ENCODE data around the gene NFATC2. TPM values are rescaled to one million over a fixed set of nuclear protein-coding genes. Genes with fewer than 3 reads are reported as not detected.

Gene NFATC2
- total and polyA plus RNA-seq, 2 of the 8 experiments (the other 6 are each of a cell fraction or from before 2014, with no cell fraction given) = 0.27 to 0.91 TPM

- Histone ChIP-seq H3K79me1 (ENCODE audit: low read depth, low read length) (no peaks in the 10 kb centered on the region), H3K23ac (ENCODE audit: insufficient read length) (no peak overlapping the region), H4K20me1 (replicated peaks in 1 of 2; ENCODE audit: control insufficient read depth in 1 of 2, insufficient read depth in 2 of 2, low read length in 2 of 2) (no peaks in the 10 kb centered on the region), H2BK15ac (ENCODE audit: low read length) (no peak overlapping the region), H3K4me3 (ENCODE audit: extremely low read depth in 1 of 4, insufficient read depth in 2 of 4, low read depth in 3 of 4, low read length in 4 of 4) (no peak overlapping the region), H3K79me2 (ENCODE audit: control insufficient read depth in 1 of 2, insufficient read depth in 2 of 2, low read length in 2 of 2) (no peaks in the 10 kb centered on the region), H3K36me3 (ENCODE audit: control insufficient read depth in 2 of 4, insufficient read depth in 4 of 4, low read length in 3 of 4) (no peaks in the 10 kb centered on the region), H3K4me1 (replicated peaks in 1 of 4; ENCODE audit: control insufficient read depth in 3 of 4, insufficient read depth in 4 of 4, low read length in 3 of 4) (peaks cover 3 to 11% (median 8%) of the 10 kb centered on the region in 4 experiments), H4K5ac (ENCODE audit: insufficient read length, low read depth, low read length) (no peak overlapping the region), H4K91ac (replicated peaks; ENCODE audit: insufficient read length, low read length) (no peak overlapping the region), H4K8ac (ENCODE audit: extremely low read depth, insufficient read depth, low read length) (no peak overlapping the region), H3K27me3 (replicated peaks in 1 of 4; ENCODE audit: control insufficient read depth in 3 of 4, extremely low read depth in 1 of 4, insufficient read depth in 3 of 4, low read length in 3 of 4) (no peaks in the 10 kb centered on the region), H2BK120ac (replicated peaks; ENCODE audit: low read depth, low read length) (no peak overlapping the region), H3K14ac (ENCODE audit: insufficient read length) (no peak overlapping the region), H2BK12ac (ENCODE audit: low read depth, low read length) (no peak overlapping the region), H2BK20ac (ENCODE audit: low read length) (no peak overlapping the region), H3K18ac (ENCODE audit: extremely low read depth, low read length) (no peak overlapping the region; the same call in 1 of the 2 replicates), H2AK5ac (ENCODE audit: low read depth, low read length) (no peak overlapping the region), H3K23me2 (ENCODE audit: low read depth, low read length) (no peaks in the 10 kb centered on the region), H2BK5ac (ENCODE audit: low read depth, low read length) (no peak overlapping the region), H3K9ac (replicated peaks in 1 of 4; ENCODE audit: extremely low read depth in 1 of 4, low read depth in 3 of 4, low read length in 3 of 4) (no peak overlapping the region), H3K56ac (replicated peaks; ENCODE audit: insufficient read length, low read depth, low read length) (no peak overlapping the region), H3K4ac (replicated peaks; ENCODE audit: insufficient read length, low read depth, low read length) (no peak overlapping the region), H3K27ac (ENCODE audit: low read depth, low read length) (no peak overlapping the region), H2AFZ (ENCODE audit: low read length) (no peak overlapping the region), H3K4me2 (ENCODE audit: insufficient read depth in 1 of 2, low read depth in 2 of 2, low read length in 2 of 2) (no peak overlapping the region), H3K9me3 (ENCODE audit: insufficient read depth in 2 of 2, low read depth in 1 of 2, low read length in 1 of 2) (no peaks in the 10 kb centered on the region)
- ChIA-PET POLR2A (ENCODE audit: partially characterized antibody) (no interaction called here), CTCF (ENCODE audit: partially characterized antibody) (interaction anchor here (0.6 to 3.2 kb wide), 10 partner anchors 23 to 423 kb away, joined by 3 to 13 read pairs (median 4); partner anchors contain the start of gene NFATC2)
- DNase-seq (ENCODE audit: low read depth in 1 of 2, low spot score in 2 of 2) = no peak
- TF ChIP-seq POLR2AphosphoS5 (IDR thresholded peaks at IDR 0.05; ENCODE audit: low read depth, low read length) = no peak
- no peak for TF ChIP-seq ASH2L (IDR thresholded peaks at IDR 0.05; ENCODE audit: low read length)
- TF ChIP-seq GABPA (IDR thresholded peaks at IDR 0.05; ENCODE audit: borderline replicate concordance, insufficient read depth, low read length) = no peak
- no peak for TF ChIP-seq PHF8 (conservative IDR thresholded peaks at IDR 0.05; ENCODE audit: low read depth, low read length)
- no peak for TF ChIP-seq USF2 (IDR thresholded peaks at IDR 0.05; ENCODE audit: low read length)
- no peak for TF ChIP-seq JUN (IDR thresholded peaks at IDR 0.05; ENCODE audit: low read depth, low read length)
- TF ChIP-seq SUZ12 (IDR thresholded peaks at IDR 0.05; ENCODE audit: low read length) = no peak
- TF ChIP-seq CTBP2 (IDR thresholded peaks at IDR 0.05; ENCODE audit: borderline replicate concordance, insufficient read depth, insufficient read length, low read length) = no peak
- no peak for TF ChIP-seq CEBPB (IDR thresholded peaks at IDR 0.05; ENCODE audit: low read depth, low read length)
- WGBS, 2 experiments (ENCODE audit: extremely low coverage in 1 of 2, insufficient coverage in 1 of 2, insufficient read length in 1 of 2, insufficient replicate concordance in 2 of 2, low coverage in 1 of 2, low lambda C conversion rate in 2 of 2, missing lambda C conversion rate in 1 of 2) = 82% methylated on average over 4 of the region's 4 CpGs; no CpG with 5 or more reads in 1 of the 2 experiments
- no peak for FAIRE-seq
These were observed 131.8 kb downstream of the NFATC2 start for GRCh38 chr20:51410586-51411325.
